Astrocyte (in vitro differentiated cells and primary cell): ENCODE results near the gene ABCC10.

ENCODE experiments used
- CTCF ChIP-seq: IDR thresholded peaks from 2 replicates; pipeline ENCODE4 v1.5.1; 2011; ENCODE audit warnings: low read depth, mild to moderate bottlenecking, inconsistent platforms, low read length, moderate library complexity; ENCODE audit not compliant: insufficient read depth
- EZH2 ChIP-seq: IDR thresholded peaks from 2 replicates; pipeline ENCODE4 v1.6.1; 2012; ENCODE audit warnings: mild to moderate bottlenecking, low read length, inconsistent platforms; ENCODE audit not compliant: insufficient read depth

- no peak for TF ChIP-seq CTCF
- no peak for TF ChIP-seq EZH2
Measured at GRCh38 chr6:43445576-43445975, 18.2 kb downstream of the ABCC10 start.
